WTC11 (cell line): Measurements from ENCODE around the gene TAOK3. TPM values are rescaled to one million over a fixed set of nuclear protein-coding genes. Genes with fewer than 3 reads are reported as not detected.

Experiments
- ATAC-seq: fragments of 200-7000 bp; cut with Tn5 transposase; 2 replicates; pipeline ENCODE4 v1.10.0; 2021; ENCODE audit warnings: mild to moderate bottlenecking, moderate library complexity
- CTCF ChIA-PET: fragments of 300-600 bp; sonication (Branson Sonifier 250); formaldehyde crosslinking; loops from one replicate; lab custom pipeline; 2021; ENCODE audit warnings: antibody characterized with exemption; lab: Charles Lee
- POLR2A ChIA-PET: fragments of 350-600 bp; sonication (Branson Sonifier 250); formaldehyde crosslinking; loops from one replicate; lab custom pipeline; 2021; ENCODE audit warnings: antibody characterized with exemption; lab: Charles Lee
- DNase-seq: peaks from one replicate; pipeline ENCODE4 v3.0.0; 2021; ENCODE audit warnings: low spot score
- H3K27ac Mint-ChIP-seq: 2 replicates; pipeline ENCODE4 v1.8.0; 2021; ENCODE audit warnings: mixed read lengths
- H3K27me3 Mint-ChIP-seq: 2 replicates; pipeline ENCODE4 v1.8.0; 2021; ENCODE audit warnings: low read depth, mild to moderate bottlenecking, moderate library complexity, mixed read lengths
- H3K36me3 Mint-ChIP-seq: 2 replicates; pipeline ENCODE4 v1.8.0; 2021; ENCODE audit warnings: mixed read lengths
- H3K4me1 Mint-ChIP-seq: 2 replicates; pipeline ENCODE4 v1.8.0; 2022; ENCODE audit warnings: mixed read lengths
- H3K4me3 Mint-ChIP-seq: 2 replicates; pipeline ENCODE4 v1.8.0; 2021; ENCODE audit warnings: mild to moderate bottlenecking, moderate library complexity, mixed read lengths
- H3K9me3 Mint-ChIP-seq: 2 replicates; pipeline ENCODE4 v1.8.0; 2021; ENCODE audit warnings: mixed read lengths
- AFF4 ChIP-seq: sonication (generic); formaldehyde crosslinking; IDR thresholded peaks from 2 replicates; pipeline ENCODE4 v1.8.1; 2023; ENCODE audit warnings: mild to moderate bottlenecking, missing genetic modification reagents, borderline replicate concordance
- GRHL2 ChIP-seq: fragments of 250-450 bp; sonication (Bioruptor Pico); IDR thresholded peaks from 2 replicates; pipeline ENCODE4 v1.8.0; 2022; ENCODE audit warnings: mild to moderate bottlenecking, moderate library complexity; ENCODE audit not compliant: insufficient replicate concordance, severe bottlenecking
- MLX ChIP-seq: sonication (generic); formaldehyde crosslinking; IDR thresholded peaks from 2 replicates; pipeline ENCODE4 v1.8.1; 2023; ENCODE audit warnings: mild to moderate bottlenecking, missing genetic modification reagents, moderate library complexity
- MXD4 ChIP-seq: fragments of 250-450 bp; sonication (Bioruptor Pico); IDR thresholded peaks from 2 replicates; pipeline ENCODE4 v1.8.0; 2021; ENCODE audit warnings: mild to moderate bottlenecking, moderate library complexity, borderline replicate concordance
- NFE2L1 ChIP-seq: sonication (generic); formaldehyde crosslinking; IDR thresholded peaks from 2 replicates; pipeline ENCODE4 v1.8.1; 2023; ENCODE audit warnings: missing genetic modification reagents
- NFYB ChIP-seq: sonication (generic); formaldehyde crosslinking; conservative IDR thresholded peaks from 2 replicates; pipeline ENCODE4 v1.8.0; 2022; ENCODE audit warnings: low read depth, missing genetic modification reagents
- PREB ChIP-seq: sonication (generic); formaldehyde crosslinking; IDR thresholded peaks from 2 replicates; pipeline ENCODE4 v1.8.1; 2022; ENCODE audit warnings: mild to moderate bottlenecking, missing genetic modification reagents, moderate library complexity, borderline replicate concordance
- RORB ChIP-seq: fragments of 250-450 bp; sonication (Bioruptor Pico); IDR thresholded peaks from 2 replicates; pipeline ENCODE4 v1.9.0; 2021; ENCODE audit warnings: mild to moderate bottlenecking
- TP53 ChIP-seq: sonication (generic); formaldehyde crosslinking; IDR thresholded peaks from 2 replicates; pipeline ENCODE4 v1.8.1; 2023; ENCODE audit warnings: mild to moderate bottlenecking, missing genetic modification reagents
- ZMAT4 ChIP-seq: fragments of 250-450 bp; sonication (Bioruptor Pico); IDR thresholded peaks from 2 replicates; pipeline ENCODE4 v1.9.0; 2021; ENCODE audit warnings: mild to moderate bottlenecking
- ZNF317 ChIP-seq: sonication (generic); formaldehyde crosslinking; IDR thresholded peaks from 2 replicates; pipeline ENCODE4 v1.8.1; 2023; ENCODE audit warnings: low read depth, mild to moderate bottlenecking, moderate library complexity, missing genetic modification reagents, borderline replicate concordance
- ZNF396 ChIP-seq: fragments of 250-450 bp; sonication (Bioruptor Pico); IDR thresholded peaks from 2 replicates; pipeline ENCODE4 v1.8.0; 2021; ENCODE audit warnings: mild to moderate bottlenecking, moderate library complexity, borderline replicate concordance
- ZNF423 ChIP-seq: fragments of 250-450 bp; sonication (Bioruptor Pico); IDR thresholded peaks from 2 replicates; pipeline ENCODE4 v2.1.2; 2022; ENCODE audit warnings: mild to moderate bottlenecking, moderate library complexity
- total RNA-seq: library from RNA; stranded (reverse); gene quantifications from 3 replicates; pipeline ENCODE4 v1.2.3, GENCODE V29; 2021
- TF ChIP-seq, protein P1 (sequence below): sonication (generic); formaldehyde crosslinking; IDR thresholded peaks from 2 replicates; pipeline ENCODE4 v1.8.0; 2022; ENCODE audit warnings: mild to moderate bottlenecking, missing genetic modification reagents
- TF ChIP-seq, protein P2 (sequence below): fragments of 250-450 bp; sonication (Bioruptor Pico); IDR thresholded peaks from 2 replicates; pipeline ENCODE4 v2.1.2; 2022; ENCODE audit warnings: mild to moderate bottlenecking, moderate library complexity
- TF ChIP-seq, protein P3 (sequence below): sonication (generic); formaldehyde crosslinking; IDR thresholded peaks from 2 replicates; pipeline ENCODE4 v1.8.0; 2022; ENCODE audit warnings: mild to moderate bottlenecking, missing genetic modification reagents
- TF ChIP-seq, protein P4 (sequence below): sonication (generic); formaldehyde crosslinking; IDR thresholded peaks from 2 replicates; pipeline ENCODE4 v1.8.0; 2022; ENCODE audit warnings: missing genetic modification reagents

TAOK3 gene
- total RNA-seq, 1 experiment from 2014 or later = 13.0 TPM

GRCh38 chr12:118315821-118316220 is 56.9 kb downstream of the TAOK3 start:
- Mint-ChIP-seq H3K27me3 (no peaks in the 10 kb centered on the region), H3K4me3 (no peak overlapping the region), H3K27ac (no peak overlapping the region), H3K4me1 (0 out of 2 replicates have a peak, but pooled peaks cover 3% of the 10 kb centered on the region), H3K36me3 (no peaks in the 10 kb centered on the region), H3K9me3 (peaks cover 6% of the 10 kb centered on the region)
- ChIA-PET CTCF (interaction anchor here (0.9 to 1.3 kb wide), 2 partner anchors 43 to 61 kb away, joined by 3 read pairs; partner anchors contain the start of gene SUDS3), POLR2A (no interaction called here)
- DNase-seq (no peak), ATAC-seq (no peak)
- TF ChIP-seq, protein P1, sequence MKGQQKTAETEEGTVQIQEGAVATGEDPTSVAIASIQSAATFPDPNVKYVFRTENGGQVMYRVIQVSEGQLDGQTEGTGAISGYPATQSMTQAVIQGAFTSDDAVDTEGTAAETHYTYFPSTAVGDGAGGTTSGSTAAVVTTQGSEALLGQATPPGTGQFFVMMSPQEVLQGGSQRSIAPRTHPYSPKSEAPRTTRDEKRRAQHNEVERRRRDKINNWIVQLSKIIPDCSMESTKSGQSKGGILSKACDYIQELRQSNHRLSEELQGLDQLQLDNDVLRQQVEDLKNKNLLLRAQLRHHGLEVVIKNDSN (CRISPR knock-in tag) = no peak
- TF ChIP-seq NFYB (CRISPR knock-in tag) = no peak
- no peak for TF ChIP-seq TP53 (CRISPR knock-in tag)
- no peak for TF ChIP-seq NFE2L1 (CRISPR knock-in tag)
- TF ChIP-seq RORB (CRISPR knock-in tag) = no peak
- TF ChIP-seq, protein P2, sequence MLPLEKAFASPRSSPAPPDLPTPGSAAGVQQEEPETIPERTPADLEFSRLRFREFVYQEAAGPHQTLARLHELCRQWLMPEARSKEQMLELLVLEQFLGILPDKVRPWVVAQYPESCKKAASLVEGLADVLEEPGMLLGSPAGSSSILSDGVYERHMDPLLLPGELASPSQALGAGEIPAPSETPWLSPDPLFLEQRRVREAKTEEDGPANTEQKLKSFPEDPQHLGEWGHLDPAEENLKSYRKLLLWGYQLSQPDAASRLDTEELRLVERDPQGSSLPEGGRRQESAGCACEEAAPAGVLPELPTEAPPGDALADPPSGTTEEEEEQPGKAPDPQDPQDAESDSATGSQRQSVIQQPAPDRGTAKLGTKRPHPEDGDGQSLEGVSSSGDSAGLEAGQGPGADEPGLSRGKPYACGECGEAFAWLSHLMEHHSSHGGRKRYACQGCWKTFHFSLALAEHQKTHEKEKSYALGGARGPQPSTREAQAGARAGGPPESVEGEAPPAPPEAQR (CRISPR knock-in tag) = no peak
- TF ChIP-seq ZNF317 (CRISPR knock-in tag) = no peak
- TF ChIP-seq ZNF396 (CRISPR knock-in tag) = no peak
- TF ChIP-seq, protein P3, sequence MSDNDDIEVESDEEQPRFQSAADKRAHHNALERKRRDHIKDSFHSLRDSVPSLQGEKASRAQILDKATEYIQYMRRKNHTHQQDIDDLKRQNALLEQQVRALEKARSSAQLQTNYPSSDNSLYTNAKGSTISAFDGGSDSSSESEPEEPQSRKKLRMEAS = no peak
- no peak for TF ChIP-seq PREB (CRISPR knock-in tag)
- no peak for TF ChIP-seq MXD4
- no peak for TF ChIP-seq GRHL2 (CRISPR knock-in tag)
- TF ChIP-seq, protein P4, sequence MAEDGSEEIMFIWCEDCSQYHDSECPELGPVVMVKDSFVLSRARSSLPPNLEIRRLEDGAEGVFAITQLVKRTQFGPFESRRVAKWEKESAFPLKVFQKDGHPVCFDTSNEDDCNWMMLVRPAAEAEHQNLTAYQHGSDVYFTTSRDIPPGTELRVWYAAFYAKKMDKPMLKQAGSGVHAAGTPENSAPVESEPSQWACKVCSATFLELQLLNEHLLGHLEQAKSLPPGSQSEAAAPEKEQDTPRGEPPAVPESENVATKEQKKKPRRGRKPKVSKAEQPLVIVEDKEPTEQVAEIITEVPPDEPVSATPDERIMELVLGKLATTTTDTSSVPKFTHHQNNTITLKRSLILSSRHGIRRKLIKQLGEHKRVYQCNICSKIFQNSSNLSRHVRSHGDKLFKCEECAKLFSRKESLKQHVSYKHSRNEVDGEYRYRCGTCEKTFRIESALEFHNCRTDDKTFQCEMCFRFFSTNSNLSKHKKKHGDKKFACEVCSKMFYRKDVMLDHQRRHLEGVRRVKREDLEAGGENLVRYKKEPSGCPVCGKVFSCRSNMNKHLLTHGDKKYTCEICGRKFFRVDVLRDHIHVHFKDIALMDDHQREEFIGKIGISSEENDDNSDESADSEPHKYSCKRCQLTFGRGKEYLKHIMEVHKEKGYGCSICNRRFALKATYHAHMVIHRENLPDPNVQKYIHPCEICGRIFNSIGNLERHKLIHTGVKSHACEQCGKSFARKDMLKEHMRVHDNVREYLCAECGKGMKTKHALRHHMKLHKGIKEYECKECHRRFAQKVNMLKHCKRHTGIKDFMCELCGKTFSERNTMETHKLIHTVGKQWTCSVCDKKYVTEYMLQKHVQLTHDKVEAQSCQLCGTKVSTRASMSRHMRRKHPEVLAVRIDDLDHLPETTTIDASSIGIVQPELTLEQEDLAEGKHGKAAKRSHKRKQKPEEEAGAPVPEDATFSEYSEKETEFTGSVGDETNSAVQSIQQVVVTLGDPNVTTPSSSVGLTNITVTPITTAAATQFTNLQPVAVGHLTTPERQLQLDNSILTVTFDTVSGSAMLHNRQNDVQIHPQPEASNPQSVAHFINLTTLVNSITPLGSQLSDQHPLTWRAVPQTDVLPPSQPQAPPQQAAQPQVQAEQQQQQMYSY (CRISPR knock-in tag) = no peak
- TF ChIP-seq ZMAT4 (CRISPR knock-in tag) = no peak
- no peak for TF ChIP-seq ZNF423
- TF ChIP-seq AFF4 (CRISPR knock-in tag) = no peak
- no peak for TF ChIP-seq MLX (CRISPR knock-in tag)
